ENCODE measurements around the gene FBXO42. TPM values are rescaled to one million over a fixed set of nuclear protein-coding genes. Genes with fewer than 3 reads are reported as not detected.

FBXO42 gene
- total and polyA plus RNA-seq, 2 of the 13 experiments (the other 11 are each of a cell fraction or from before 2014, with no cell fraction given), result 7.6 to 17.5 TPM

- TF ChIP-seq KIAA2018 (CRISPR knock-in tag; IDR thresholded peaks at IDR 0.05; ENCODE audit: borderline replicate concordance) (no peak), HNRNPLL (IDR thresholded peaks at IDR 0.05; ENCODE audit: low read depth, low read length, poor library complexity, severe bottlenecking) (no peak), ZNF318 (CRISPR knock-in tag; IDR thresholded peaks at IDR 0.05) (no peak), SP4 (CRISPR knock-in tag; IDR thresholded peaks at IDR 0.05) (no peak), PRDM10 (CRISPR knock-in tag; IDR thresholded peaks at IDR 0.05; ENCODE audit: low read depth) (no peak)
These were observed 23.5 kb upstream of the FBXO42 start (continued) for GRCh38 chr1:16375521-16376340.
